ENCODE measurements around the gene PSMB3.

- TF ChIP-seq CTCF (IDR thresholded peaks at IDR 0.05) (no peak), EP300 (IDR thresholded peaks at IDR 0.05) (no peak), POLR2AphosphoS5 (IDR thresholded peaks at IDR 0.05) (no peak), POLR2A (IDR thresholded peaks at IDR 0.05) (no peak)
These were observed 24.8 kb upstream of the PSMB3 start for GRCh38 chr17:38727736-38728135.
